Spleen (tissue), 7 donors: ENCODE data around the gene CHST7.

Experiments
- POLR2A ChIP-seq, 3 donors: fragments of 450-650 bp; IDR thresholded peaks; one replicate each; pipeline ENCODE4 v1.5.1; 2017; ENCODE audit warnings: antibody characterized with exemption in 3 of 3, mild to moderate bottlenecking in 1 of 3
- POLR2AphosphoS5 ChIP-seq, 3 donors: sonication (generic); formaldehyde crosslinking; IDR thresholded peaks; one replicate each; pipeline ENCODE4 v1.5.1; 2017; ENCODE audit warnings: antibody characterized with exemption in 3 of 3
- TF ChIP-seq, protein P1 (sequence below), 11 experiments: fragments of 200-600 bp in 7 of 11; fragments of 450-650 bp in 4 of 11; sonication (generic) in 4 of 11; IDR thresholded peaks in 8 of 11; conservative IDR thresholded peaks in 3 of 11; 1 replicate in 7 of 11; 2 replicates in 4 of 11; pipeline versions ENCODE4 v1.4.0 to v1.8.0; 2016 to 2021; ENCODE audit warnings: antibody characterized with exemption in 11 of 11, inconsistent platforms in 4 of 11, mild to moderate bottlenecking in 1 of 11
- donor health status: DM: no; HTN: no; CAD: no; lungs with moderate emphysema.
- donor health status: DM: no; HTN: no; CAD: no.
- donor health status: DM: no; HTN: no; CAD: no.

DNA sequence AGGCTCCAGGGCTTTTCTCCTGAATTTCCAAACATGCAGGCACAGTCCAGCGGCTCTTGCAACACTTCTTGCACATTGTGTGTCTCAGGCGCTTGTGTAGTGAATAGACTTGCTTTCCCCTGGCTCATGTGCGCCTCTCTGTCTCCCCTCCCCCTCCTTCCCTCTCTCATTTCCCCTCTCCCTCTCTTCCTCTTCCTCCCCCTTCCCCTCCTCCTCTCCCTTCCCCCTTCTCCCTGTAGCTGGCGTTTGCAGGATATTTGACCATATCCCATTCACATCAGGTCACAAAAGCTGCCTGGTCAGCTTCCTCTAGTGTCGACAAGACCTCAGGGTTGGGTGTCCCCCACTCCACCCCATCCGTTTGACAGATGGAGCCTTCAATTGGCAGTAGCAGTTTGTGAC is 2.4 kb downstream of the CHST7 start:
- TF ChIP-seq, protein P1, sequence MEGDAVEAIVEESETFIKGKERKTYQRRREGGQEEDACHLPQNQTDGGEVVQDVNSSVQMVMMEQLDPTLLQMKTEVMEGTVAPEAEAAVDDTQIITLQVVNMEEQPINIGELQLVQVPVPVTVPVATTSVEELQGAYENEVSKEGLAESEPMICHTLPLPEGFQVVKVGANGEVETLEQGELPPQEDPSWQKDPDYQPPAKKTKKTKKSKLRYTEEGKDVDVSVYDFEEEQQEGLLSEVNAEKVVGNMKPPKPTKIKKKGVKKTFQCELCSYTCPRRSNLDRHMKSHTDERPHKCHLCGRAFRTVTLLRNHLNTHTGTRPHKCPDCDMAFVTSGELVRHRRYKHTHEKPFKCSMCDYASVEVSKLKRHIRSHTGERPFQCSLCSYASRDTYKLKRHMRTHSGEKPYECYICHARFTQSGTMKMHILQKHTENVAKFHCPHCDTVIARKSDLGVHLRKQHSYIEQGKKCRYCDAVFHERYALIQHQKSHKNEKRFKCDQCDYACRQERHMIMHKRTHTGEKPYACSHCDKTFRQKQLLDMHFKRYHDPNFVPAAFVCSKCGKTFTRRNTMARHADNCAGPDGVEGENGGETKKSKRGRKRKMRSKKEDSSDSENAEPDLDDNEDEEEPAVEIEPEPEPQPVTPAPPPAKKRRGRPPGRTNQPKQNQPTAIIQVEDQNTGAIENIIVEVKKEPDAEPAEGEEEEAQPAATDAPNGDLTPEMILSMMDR (IDR thresholded peaks at IDR 0.05 in 8 of 11, conservative IDR thresholded peaks at IDR 0.05 in 3 of 11) = no peak
- TF ChIP-seq POLR2AphosphoS5 (IDR thresholded peaks at IDR 0.05) = peak in 1 of 3 donors; percentile 38
- no peak for TF ChIP-seq POLR2A (IDR thresholded peaks at IDR 0.05)
